AG09309 (cell line): ENCODE measurements around the gene B3GALT4.

Experiments used
- DNase-seq: peaks from one replicate; pipeline ENCODE4 v3.0.0-alpha.2; 2010; ENCODE audit warnings: low read depth
- H3K4me3 ChIP-seq: 2 replicates; pipeline ENCODE4 v1.5.1; 2011; ENCODE audit warnings: mild to moderate bottlenecking, low read depth, low read length, moderate library complexity; ENCODE audit not compliant: control insufficient read depth
- TF ChIP-seq, protein P1 (sequence below): IDR thresholded peaks from 2 replicates; pipeline ENCODE4 v1.5.1; 2011; ENCODE audit warnings: mild to moderate bottlenecking, low read depth, low read length, inconsistent platforms; ENCODE audit not compliant: insufficient read depth, control insufficient read depth; ENCODE audit errors: missing control alignments

The B3GALT4 gene

DNA sequence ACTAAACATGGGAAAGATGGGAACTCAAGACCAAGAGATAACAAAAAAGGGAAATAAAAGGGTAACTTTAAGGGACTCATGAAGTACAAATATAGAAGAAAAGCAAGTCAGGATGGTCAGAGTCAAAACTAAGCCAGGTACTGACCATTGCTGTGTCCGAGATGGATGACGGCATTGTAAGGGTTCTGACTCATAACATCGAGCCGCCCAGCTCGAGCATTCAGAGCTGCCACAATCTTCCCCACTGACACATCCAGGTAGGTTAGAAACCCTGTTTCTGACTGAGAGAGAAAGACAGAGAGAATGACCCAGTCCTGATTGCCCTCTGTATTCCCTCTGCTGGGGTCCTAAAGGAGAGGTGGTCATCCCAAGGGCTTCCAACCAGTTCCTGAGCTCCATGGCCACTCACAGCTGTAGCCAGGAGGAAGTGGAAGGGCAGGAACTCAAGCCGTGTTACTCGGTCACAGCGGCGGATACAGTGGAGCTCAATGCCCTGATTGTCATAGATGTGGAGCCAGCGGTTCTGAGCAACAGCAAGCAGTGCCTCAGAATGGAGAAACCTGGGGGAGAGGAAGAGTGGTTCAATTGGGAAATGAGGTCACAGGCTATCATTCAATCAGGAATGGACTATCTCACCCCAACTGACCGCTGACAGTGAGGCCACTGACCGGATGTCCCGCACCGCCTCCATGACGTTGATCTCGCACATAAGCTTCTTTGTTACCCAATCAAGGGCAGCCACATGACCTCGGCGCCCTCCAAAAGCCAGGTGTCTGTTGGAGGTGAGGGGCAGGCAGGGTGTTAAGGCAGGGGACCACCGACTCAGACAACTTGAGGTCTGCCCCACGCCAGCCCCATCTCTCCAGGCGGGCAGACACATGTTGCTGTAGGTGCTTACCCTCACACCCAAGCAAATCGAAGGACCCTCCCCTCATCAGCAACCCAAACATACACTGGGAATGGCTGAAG, 10.3 kb downstream of the B3GALT4 start:
- DNase-seq = no peak
- TF ChIP-seq, protein P1, sequence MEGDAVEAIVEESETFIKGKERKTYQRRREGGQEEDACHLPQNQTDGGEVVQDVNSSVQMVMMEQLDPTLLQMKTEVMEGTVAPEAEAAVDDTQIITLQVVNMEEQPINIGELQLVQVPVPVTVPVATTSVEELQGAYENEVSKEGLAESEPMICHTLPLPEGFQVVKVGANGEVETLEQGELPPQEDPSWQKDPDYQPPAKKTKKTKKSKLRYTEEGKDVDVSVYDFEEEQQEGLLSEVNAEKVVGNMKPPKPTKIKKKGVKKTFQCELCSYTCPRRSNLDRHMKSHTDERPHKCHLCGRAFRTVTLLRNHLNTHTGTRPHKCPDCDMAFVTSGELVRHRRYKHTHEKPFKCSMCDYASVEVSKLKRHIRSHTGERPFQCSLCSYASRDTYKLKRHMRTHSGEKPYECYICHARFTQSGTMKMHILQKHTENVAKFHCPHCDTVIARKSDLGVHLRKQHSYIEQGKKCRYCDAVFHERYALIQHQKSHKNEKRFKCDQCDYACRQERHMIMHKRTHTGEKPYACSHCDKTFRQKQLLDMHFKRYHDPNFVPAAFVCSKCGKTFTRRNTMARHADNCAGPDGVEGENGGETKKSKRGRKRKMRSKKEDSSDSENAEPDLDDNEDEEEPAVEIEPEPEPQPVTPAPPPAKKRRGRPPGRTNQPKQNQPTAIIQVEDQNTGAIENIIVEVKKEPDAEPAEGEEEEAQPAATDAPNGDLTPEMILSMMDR = no peak
- no peak overlapping the region for H3K4me3 ChIP-seq

GRCh38 chr6:33288141-33288920, 11.4 kb downstream of the B3GALT4 start:
- DNase-seq = no peak
- TF ChIP-seq, protein P1 = no peak
- H3K4me3 ChIP-seq = peak overlapping the region; percentile 79

DNA sequence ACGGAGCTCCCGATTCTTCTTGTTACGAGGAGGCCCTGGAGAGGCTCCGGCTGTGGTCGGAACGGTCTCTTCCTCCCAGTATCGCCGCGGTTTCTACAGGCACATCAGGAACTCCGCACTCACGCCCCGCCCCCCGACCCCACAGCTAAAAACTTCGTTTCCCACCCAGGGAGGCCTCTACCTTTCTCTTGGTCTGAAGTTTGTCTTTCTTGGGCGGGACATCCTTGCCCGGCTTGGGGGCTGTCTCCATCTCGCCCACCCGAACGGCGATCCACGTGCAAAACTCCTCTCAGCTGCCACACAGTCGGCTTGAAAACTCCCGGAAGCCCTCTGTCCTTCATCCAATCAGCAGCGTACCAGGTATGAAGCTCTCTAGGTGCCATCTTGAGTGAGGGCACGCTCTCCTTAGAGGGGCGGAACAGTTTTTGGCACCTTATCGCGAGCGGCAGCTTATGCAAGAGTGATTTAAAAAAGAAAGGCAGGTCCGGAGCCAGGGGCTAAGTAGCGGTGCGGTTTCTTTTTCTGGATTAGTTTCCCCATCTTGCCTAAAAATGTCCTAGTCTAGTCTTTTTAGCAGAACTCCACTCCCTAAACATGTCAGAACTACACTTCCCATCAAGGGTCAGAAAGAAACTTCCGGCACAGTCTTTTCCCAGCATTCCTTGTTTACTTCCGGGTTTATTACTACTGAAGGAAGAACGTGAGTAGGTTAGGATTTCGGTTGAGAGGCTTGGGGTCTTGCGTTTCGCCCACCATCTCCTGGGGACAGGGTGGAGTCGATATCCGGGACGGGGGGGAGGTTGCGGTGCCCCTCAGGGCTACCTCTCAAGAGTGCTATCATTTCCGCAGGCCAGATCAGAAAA, 12.2 kb downstream of the B3GALT4 start, which contains the start of the genes PFDN6 and WDR46:
TSS of gene PFDN6 (plus strand) at position 681 of the 863 bp plus-strand sequence. CDS start 256 bp downstream, outside the sequence.
TSS of gene WDR46 (minus strand) at position 319 of the 863 bp plus-strand sequence. CDS start at position 250, 69 bp downstream.
- TF ChIP-seq, protein P1 = no peak
- H3K4me3 ChIP-seq = peak within 1 kb of the TSS; percentile 79
- DNase-seq = peak; percentile 67

DNA sequence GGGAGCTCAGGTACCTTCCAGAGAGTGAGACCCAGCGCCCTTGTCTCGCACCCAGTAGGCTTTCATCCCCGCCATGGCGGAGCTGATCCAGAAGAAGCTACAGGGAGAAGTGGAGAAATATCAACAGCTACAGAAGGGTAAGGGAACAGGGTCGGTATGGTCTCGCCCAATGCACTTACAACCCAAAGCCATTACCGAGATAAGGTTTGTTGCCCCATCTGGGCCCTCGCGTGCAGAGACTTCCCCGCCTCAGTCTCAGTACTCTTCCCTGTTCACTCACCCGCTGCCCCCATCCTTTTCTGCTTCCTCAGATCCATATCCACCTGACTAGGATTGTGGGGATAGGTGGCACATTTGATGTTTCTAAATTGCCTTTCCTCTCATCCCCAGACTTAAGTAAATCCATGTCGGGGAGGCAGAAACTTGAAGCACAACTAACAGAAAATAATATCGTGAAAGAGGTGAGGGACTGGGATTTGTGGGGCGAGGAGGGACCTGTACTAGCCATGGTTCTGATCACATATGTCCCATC, 12.9 kb downstream of the B3GALT4 start:
- peak overlapping the region; percentile 79 for H3K4me3 ChIP-seq
- no peak for DNase-seq
- TF ChIP-seq, protein P1 = no peak

DNA sequence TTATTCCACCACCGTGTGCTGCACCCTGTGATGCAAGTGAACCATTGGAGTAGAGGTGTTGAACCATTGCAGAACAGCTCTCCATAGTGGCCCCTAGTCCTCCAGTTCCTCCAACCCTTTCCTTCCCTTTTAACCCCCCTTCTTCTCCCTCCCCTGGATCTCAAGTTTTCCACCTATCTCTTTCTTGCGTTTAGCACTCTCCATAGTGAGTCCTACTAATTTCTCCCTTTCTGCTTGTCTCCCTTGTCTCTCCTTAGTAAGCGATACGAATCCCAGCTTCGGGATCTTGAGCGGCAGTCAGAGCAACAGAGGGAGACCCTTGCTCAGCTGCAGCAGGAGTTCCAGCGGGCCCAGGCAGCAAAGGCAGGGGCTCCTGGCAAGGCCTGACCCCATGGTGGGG, 13.5 kb downstream of the B3GALT4 start:
- no peak for DNase-seq
- H3K4me3 ChIP-seq = peak overlapping the region; percentile 79
- TF ChIP-seq, protein P1 = no peak
